Measurements from ENCODE around the gene ANXA8L1. TPM values are rescaled to one million over a fixed set of nuclear protein-coding genes. Genes with fewer than 3 reads are reported as not detected.
"Not testable (repeated sequence)": the region's sequence is repeated elsewhere in the genome, so short reads cannot be mapped to it uniquely, and the experiment has no call there.

Gene ANXA8L1
- 2.0 TPM in 1 of 2 replicates, not detected in the other for total RNA-seq (2014; rRNA removed; shearing (Covaris generic); ENCODE audit: low replicate concordance)

- not testable (repeated sequence) for H3K9me3 ChIP-seq, H3K4me3 ChIP-seq, H3K36me3 ChIP-seq, DNase-seq, H3K27me3 ChIP-seq
Observed at GRCh38 chr10:46375406-46375805, at the start of gene ANXA8L1. ANXA8L1 (plus strand) TSS chr10:46375776; CDS start chr10:46375852, 76 bp downstream.

GRCh38 chr10:46326066-46326465, 49.5 kb upstream of the ANXA8L1 start:
- no peak for DNase-seq
- Histone ChIP-seq H3K9me3 (no peaks in the 10 kb centered on the region), H3K36me3 (no peaks in the 10 kb centered on the region), H3K4me3 (no peak overlapping the region), H3K27me3 (no peaks in the 10 kb centered on the region)

GRCh38 chr10:46326971-46327370, 48.6 kb upstream of the ANXA8L1 start:
- Histone ChIP-seq H3K27me3 (no peaks in the 10 kb centered on the region), H3K4me3 (no peak overlapping the region), H3K36me3 (no peaks in the 10 kb centered on the region), H3K9me3 (no peaks in the 10 kb centered on the region)
- DNase-seq: no peak

- no peak for DNase-seq
- H3K36me3 ChIP-seq: no peaks in the 10 kb centered on the region
- no peaks in the 10 kb centered on the region for H3K27me3 ChIP-seq
- H3K4me3 ChIP-seq: no peak overlapping the region
- no peaks in the 10 kb centered on the region for H3K9me3 ChIP-seq
Observed at GRCh38 chr10:46327685-46328084, 47.9 kb upstream of the ANXA8L1 start.

- no peaks in the 10 kb centered on the region for H3K36me3 ChIP-seq
- no peak for DNase-seq
- H3K27me3 ChIP-seq: no peaks in the 10 kb centered on the region
Observed at GRCh38 chr10:46328853-46329689, 46.5 kb upstream of the ANXA8L1 start.

GRCh38 chr10:46329690-46330016, 45.9 kb upstream of the ANXA8L1 start:
- Histone ChIP-seq H3K36me3 (no peaks in the 10 kb centered on the region), H3K9me3 (no peaks in the 10 kb centered on the region)

More at GRCh38 chr10:46328853-46329689, 46.5 kb upstream of the ANXA8L1 start:
- Histone ChIP-seq H3K4me3 (no peak overlapping the region), H3K9me3 (no peaks in the 10 kb centered on the region)

GRCh38 chr10:46330894-46331293, 44.7 kb upstream of the ANXA8L1 start:
- Histone ChIP-seq H3K36me3 (no peaks in the 10 kb centered on the region), H3K9me3 (no peaks in the 10 kb centered on the region), H3K27me3 (no peaks in the 10 kb centered on the region), H3K4me3 (no peak overlapping the region)
- no peak for DNase-seq

More at GRCh38 chr10:46329690-46330016, 45.9 kb upstream of the ANXA8L1 start:
- Histone ChIP-seq H3K4me3 (no peak overlapping the region), H3K27me3 (no peaks in the 10 kb centered on the region)
- peak; percentile 56 for DNase-seq

- not testable (repeated sequence) for H3K36me3 ChIP-seq, H3K4me3 ChIP-seq, H3K27me3 ChIP-seq, H3K9me3 ChIP-seq
- peak; percentile 89 for DNase-seq
Observed at GRCh38 chr10:46365484-46365883, 10.1 kb upstream of the ANXA8L1 start.

GRCh38 chr10:46367209-46367608, 8.4 kb upstream of the ANXA8L1 start:
- not testable (repeated sequence) for H3K9me3 ChIP-seq, DNase-seq, H3K27me3 ChIP-seq, H3K36me3 ChIP-seq, H3K4me3 ChIP-seq

GRCh38 chr10:46367666-46368240, 7.8 kb upstream of the ANXA8L1 start:
- DNase-seq: peak; percentile 25
- H3K4me3 ChIP-seq, H3K27me3 ChIP-seq, H3K9me3 ChIP-seq, H3K36me3 ChIP-seq: not testable (repeated sequence)

- H3K4me3 ChIP-seq, H3K9me3 ChIP-seq, H3K27me3 ChIP-seq, DNase-seq, H3K36me3 ChIP-seq: not testable (repeated sequence)
Observed at GRCh38 chr10:46368956-46369355, 6.6 kb upstream of the ANXA8L1 start.

GRCh38 chr10:46374410-46374809, 1.2 kb upstream of the ANXA8L1 start:
- not testable (repeated sequence) for DNase-seq, H3K9me3 ChIP-seq

GRCh38 chr10:46377022-46377421, 1.4 kb downstream of the ANXA8L1 start:
- H3K9me3 ChIP-seq, DNase-seq, H3K27me3 ChIP-seq, H3K4me3 ChIP-seq, H3K36me3 ChIP-seq: not testable (repeated sequence)

More at GRCh38 chr10:46374410-46374809, 1.2 kb upstream of the ANXA8L1 start:
- not testable (repeated sequence) for H3K36me3 ChIP-seq, H3K27me3 ChIP-seq, H3K4me3 ChIP-seq

GRCh38 chr10:46377651-46378050, 2.1 kb downstream of the ANXA8L1 start:
- H3K27me3 ChIP-seq, H3K4me3 ChIP-seq, H3K9me3 ChIP-seq, H3K36me3 ChIP-seq: not testable (repeated sequence)
- DNase-seq: peak; percentile 32

GRCh38 chr10:46378108-46378507, 2.5 kb downstream of the ANXA8L1 start:
- not testable (repeated sequence) for H3K36me3 ChIP-seq, DNase-seq, H3K27me3 ChIP-seq, H3K4me3 ChIP-seq, H3K9me3 ChIP-seq

- H3K9me3 ChIP-seq, H3K36me3 ChIP-seq, H3K4me3 ChIP-seq, DNase-seq, H3K27me3 ChIP-seq: not testable (repeated sequence)
Observed at GRCh38 chr10:46379233-46379848, 3.8 kb downstream of the ANXA8L1 start.

GRCh38 chr10:46385858-46386257, 10.3 kb downstream of the ANXA8L1 start:
- not testable (repeated sequence) for H3K27me3 ChIP-seq, DNase-seq, H3K36me3 ChIP-seq

GRCh38 chr10:46386694-46387093, 11.1 kb downstream of the ANXA8L1 start:
- H3K4me3 ChIP-seq, H3K36me3 ChIP-seq, H3K27me3 ChIP-seq, H3K9me3 ChIP-seq, DNase-seq: not testable (repeated sequence)

More at GRCh38 chr10:46385858-46386257, 10.3 kb downstream of the ANXA8L1 start:
- not testable (repeated sequence) for H3K9me3 ChIP-seq, H3K4me3 ChIP-seq

All from MG63 (cell line).